ENCODE data around the gene MYBBP1A. TPM values are rescaled to one million over a fixed set of nuclear protein-coding genes. Genes with fewer than 3 reads are reported as not detected.

MYBBP1A gene
- total RNA-seq, 1 experiment from 2014 or later, result 155 TPM

DNA sequence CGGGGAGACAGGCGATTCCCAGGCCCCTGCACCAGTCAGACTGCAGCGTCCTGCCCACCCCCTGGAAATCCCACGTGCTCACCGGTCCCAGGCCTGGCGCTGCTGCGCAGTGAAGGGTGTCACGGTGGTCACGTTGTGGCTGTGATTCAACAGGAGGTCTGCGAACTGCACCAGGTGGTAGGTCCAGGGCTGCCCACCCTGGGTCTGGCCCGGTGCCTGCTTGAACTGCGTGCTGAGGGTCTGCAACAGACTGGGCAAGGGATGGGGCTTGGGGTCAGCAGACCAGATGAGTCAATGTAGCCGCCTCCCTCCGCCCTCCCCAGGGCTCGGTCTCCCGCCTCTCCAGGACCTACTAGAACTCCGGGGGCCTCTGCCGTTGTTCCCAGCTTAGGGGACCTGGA, 7.1 kb downstream of the MYBBP1A start:
- Histone ChIP-seq H3K9me3 (ENCODE audit: low read length) (no peaks in the 10 kb centered on the region), H3K9ac (ENCODE audit: low read length) (no peak overlapping the region), H3K79me2 (ENCODE audit: low read length) (peaks cover 24% of the 10 kb centered on the region), H3F3A (ENCODE audit: low read length, unreplicated experiment) (no peaks in the 10 kb centered on the region), H3K4me3 (ENCODE audit: low read length) (no peak overlapping the region), H3K9me2 (replicated peaks; ENCODE audit: low read length) (no peaks in the 10 kb centered on the region), H2AFZ (ENCODE audit: low read length) (no peak overlapping the region), H3K27ac (ENCODE audit: low read length) (no peak overlapping the region), H4K20me1 (ENCODE audit: low read length) (no peaks in the 10 kb centered on the region), H3K4me1 (ENCODE audit: insufficient read depth, low read length) (0 out of 2 replicates have a peak, but pooled peaks cover under 1% of the 10 kb centered on the region), H3K4me2 (ENCODE audit: low read length) (no peak overlapping the region), H3K36me3 (ENCODE audit: low read depth, low read length) (peaks cover 38% of the 10 kb centered on the region; the same call in 1 of the 2 replicates), H3K27me3 (ENCODE audit: low read length) (no peaks in the 10 kb centered on the region)
- BruUV-seq (replicated peaks), result no TSS peak
- ChIA-PET POLR2A (ENCODE audit: unreplicated experiment) (no interaction called here), CTCF (no interaction called here)
- TF ChIP-seq EZH2phosphoT487 (IDR thresholded peaks at IDR 0.05; ENCODE audit: borderline replicate concordance, low read length) (no peak), EZH2 (IDR thresholded peaks at IDR 0.05; ENCODE audit: low read length, unreplicated experiment) (no peak)
- intact Hi-C loops (cut with micrococcal nuclease), result no loop called here
- DNase-seq (no peak), ATAC-seq (no peak)

DNA sequence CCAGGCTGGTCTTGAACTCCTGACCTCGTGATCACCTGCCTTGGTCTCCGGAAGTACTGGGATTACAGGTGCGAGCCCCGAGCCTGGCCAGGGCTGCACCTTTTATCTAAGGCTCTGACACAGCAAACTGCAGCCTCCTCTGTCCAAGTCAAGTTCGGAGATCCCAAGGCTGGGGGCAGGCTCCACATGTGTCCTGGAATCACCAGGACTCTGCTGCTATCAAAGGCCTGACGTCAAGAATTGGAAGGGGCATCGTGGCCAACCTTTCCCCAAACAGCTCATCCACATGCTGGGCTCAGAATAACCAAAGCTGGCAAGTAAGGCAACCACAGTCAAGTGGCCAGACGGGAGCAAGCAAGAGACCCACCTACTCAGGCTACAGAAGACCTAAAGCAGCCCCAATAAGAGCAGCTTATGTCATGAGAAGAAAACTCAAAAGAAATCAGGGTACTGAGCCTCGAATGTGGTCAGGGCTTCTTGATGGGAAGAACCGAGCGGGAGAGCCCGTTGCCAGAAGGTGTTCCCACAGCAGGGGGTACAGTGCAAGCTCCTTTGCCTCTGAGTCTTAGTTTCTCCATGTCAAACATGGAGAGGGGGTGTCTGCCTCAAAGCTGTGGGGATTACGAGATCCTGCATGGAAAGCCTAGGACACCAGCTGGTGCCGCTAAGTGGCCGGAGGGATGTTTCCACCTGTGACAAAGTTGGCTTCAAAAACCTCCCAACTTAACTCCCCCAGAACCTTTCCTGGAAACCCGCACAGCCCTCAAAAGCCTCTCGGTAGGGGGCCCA, 7.9 kb downstream of the MYBBP1A start:
- no peaks in the 10 kb centered on the region for H3K9me2 ChIP-seq (replicated peaks; ENCODE audit: low read length)
- peaks cover 33% of the 10 kb centered on the region; the same call in 1 of the 2 replicates for H3K36me3 ChIP-seq (ENCODE audit: low read depth, low read length)
- H2AFZ ChIP-seq (ENCODE audit: low read length), result no peak overlapping the region
- no peaks in the 10 kb centered on the region for H4K20me1 ChIP-seq (ENCODE audit: low read length)
- H3K4me3 ChIP-seq (ENCODE audit: low read length), result no peak overlapping the region
- no peak for DNase-seq
- intact Hi-C loops (cut with micrococcal nuclease), result no loop called here
- H3K4me2 ChIP-seq (ENCODE audit: low read length), result no peak overlapping the region
- CTCF ChIA-PET, result no interaction called here
- H3K79me2 ChIP-seq (ENCODE audit: low read length), result peaks cover 17% of the 10 kb centered on the region
- H3K9me3 ChIP-seq (ENCODE audit: low read length), result no peaks in the 10 kb centered on the region
- no TSS peak for BruUV-seq (replicated peaks)
- TF ChIP-seq EZH2 (IDR thresholded peaks at IDR 0.05; ENCODE audit: low read length, unreplicated experiment), result no peak
- TF ChIP-seq, protein P1, sequence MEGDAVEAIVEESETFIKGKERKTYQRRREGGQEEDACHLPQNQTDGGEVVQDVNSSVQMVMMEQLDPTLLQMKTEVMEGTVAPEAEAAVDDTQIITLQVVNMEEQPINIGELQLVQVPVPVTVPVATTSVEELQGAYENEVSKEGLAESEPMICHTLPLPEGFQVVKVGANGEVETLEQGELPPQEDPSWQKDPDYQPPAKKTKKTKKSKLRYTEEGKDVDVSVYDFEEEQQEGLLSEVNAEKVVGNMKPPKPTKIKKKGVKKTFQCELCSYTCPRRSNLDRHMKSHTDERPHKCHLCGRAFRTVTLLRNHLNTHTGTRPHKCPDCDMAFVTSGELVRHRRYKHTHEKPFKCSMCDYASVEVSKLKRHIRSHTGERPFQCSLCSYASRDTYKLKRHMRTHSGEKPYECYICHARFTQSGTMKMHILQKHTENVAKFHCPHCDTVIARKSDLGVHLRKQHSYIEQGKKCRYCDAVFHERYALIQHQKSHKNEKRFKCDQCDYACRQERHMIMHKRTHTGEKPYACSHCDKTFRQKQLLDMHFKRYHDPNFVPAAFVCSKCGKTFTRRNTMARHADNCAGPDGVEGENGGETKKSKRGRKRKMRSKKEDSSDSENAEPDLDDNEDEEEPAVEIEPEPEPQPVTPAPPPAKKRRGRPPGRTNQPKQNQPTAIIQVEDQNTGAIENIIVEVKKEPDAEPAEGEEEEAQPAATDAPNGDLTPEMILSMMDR (conservative IDR thresholded peaks at IDR 0.05; ENCODE audit: low read depth, low read length), result no peak
- TF ChIP-seq EZH2phosphoT487 (IDR thresholded peaks at IDR 0.05; ENCODE audit: borderline replicate concordance, low read length), result no peak
- no peak overlapping the region for H3K27ac ChIP-seq (ENCODE audit: low read length)
- H3K4me1 ChIP-seq (ENCODE audit: insufficient read depth, low read length), result no peaks in the 10 kb centered on the region
- no peak overlapping the region for H3K9ac ChIP-seq (ENCODE audit: low read length)
- POLR2A ChIA-PET (ENCODE audit: unreplicated experiment), result no interaction called here
- no peak for ATAC-seq
- no peaks in the 10 kb centered on the region for H3K27me3 ChIP-seq (ENCODE audit: low read length)
- no peaks in the 10 kb centered on the region for H3F3A ChIP-seq (ENCODE audit: low read length, unreplicated experiment)

DNA sequence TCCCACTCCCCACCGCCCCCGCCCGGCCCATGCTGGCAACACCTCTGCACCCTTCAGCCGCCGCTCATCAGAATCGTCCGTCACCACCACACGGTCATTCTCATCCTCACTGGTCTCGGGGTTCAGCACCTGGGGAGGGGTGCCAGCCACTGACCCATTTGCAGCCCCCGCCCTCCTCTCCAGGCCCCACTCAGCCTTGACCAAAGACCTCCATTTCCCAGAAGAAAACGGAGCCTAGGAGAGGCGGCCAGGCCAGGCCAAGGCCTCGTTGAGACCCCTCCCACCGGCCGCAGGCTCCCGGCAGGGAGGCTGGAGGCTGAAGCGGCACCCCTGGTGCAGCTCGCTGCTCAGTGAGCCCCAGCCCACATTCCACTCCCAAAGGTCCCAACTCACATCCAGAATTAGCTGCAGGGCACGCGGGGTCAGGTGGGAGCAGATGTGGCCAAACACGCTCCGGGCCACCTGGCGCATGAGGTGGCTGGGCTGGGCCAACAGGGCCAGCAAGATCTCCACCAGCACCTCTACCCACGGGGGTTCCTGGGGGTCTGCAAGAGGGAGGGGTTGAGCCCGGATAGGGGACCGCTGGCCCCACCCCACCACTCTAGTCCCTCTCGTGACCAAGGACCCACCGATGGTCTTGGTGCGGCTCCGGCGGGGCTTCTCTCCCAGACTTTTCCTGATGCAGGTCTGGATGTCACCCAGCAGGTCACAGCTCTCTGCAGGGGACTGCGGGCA, 9.8 kb downstream of the MYBBP1A start:
- H2AFZ ChIP-seq (ENCODE audit: low read length), result no peak overlapping the region
- no peaks in the 10 kb centered on the region for H3K27me3 ChIP-seq (ENCODE audit: low read length)
- H3K4me2 ChIP-seq (ENCODE audit: low read length), result no peak overlapping the region
- no peaks in the 10 kb centered on the region for H3K4me1 ChIP-seq (ENCODE audit: insufficient read depth, low read length)
- BruUV-seq (replicated peaks), result no TSS peak
- intact Hi-C loops (cut with micrococcal nuclease), result no loop called here
- no peak for ATAC-seq
- no peak for DNase-seq
- H3K9me3 ChIP-seq (ENCODE audit: low read length), result no peaks in the 10 kb centered on the region
- CTCF ChIA-PET, result no interaction called here
- H4K20me1 ChIP-seq (ENCODE audit: low read length), result no peaks in the 10 kb centered on the region
- no peak overlapping the region for H3K4me3 ChIP-seq (ENCODE audit: low read length)
- H3F3A ChIP-seq (ENCODE audit: low read length, unreplicated experiment), result no peaks in the 10 kb centered on the region
- H3K27ac ChIP-seq (ENCODE audit: low read length), result no peak overlapping the region
- peaks cover 20% of the 10 kb centered on the region for H3K36me3 ChIP-seq (ENCODE audit: low read depth, low read length)
- no peak overlapping the region for H3K9ac ChIP-seq (ENCODE audit: low read length)
- TF ChIP-seq, protein P1 (conservative IDR thresholded peaks at IDR 0.05; ENCODE audit: low read depth, low read length), result no peak
- TF ChIP-seq EZH2phosphoT487 (IDR thresholded peaks at IDR 0.05; ENCODE audit: borderline replicate concordance, low read length), result no peak
- TF ChIP-seq EZH2 (IDR thresholded peaks at IDR 0.05; ENCODE audit: low read length, unreplicated experiment), result no peak
- POLR2A ChIA-PET (ENCODE audit: unreplicated experiment), result no interaction called here
- no peaks in the 10 kb centered on the region for H3K9me2 ChIP-seq (replicated peaks; ENCODE audit: low read length)
- H3K79me2 ChIP-seq (ENCODE audit: low read length), result 0 out of 2 replicates have a peak, but pooled peaks cover under 1% of the 10 kb centered on the region
